Measurements from ENCODE around the gene FAM25A.
"Not testable (repeated sequence)": the region's sequence is repeated elsewhere in the genome, so short reads cannot be mapped to it uniquely, and the experiment has no call there.

FAM25A gene

DNA sequence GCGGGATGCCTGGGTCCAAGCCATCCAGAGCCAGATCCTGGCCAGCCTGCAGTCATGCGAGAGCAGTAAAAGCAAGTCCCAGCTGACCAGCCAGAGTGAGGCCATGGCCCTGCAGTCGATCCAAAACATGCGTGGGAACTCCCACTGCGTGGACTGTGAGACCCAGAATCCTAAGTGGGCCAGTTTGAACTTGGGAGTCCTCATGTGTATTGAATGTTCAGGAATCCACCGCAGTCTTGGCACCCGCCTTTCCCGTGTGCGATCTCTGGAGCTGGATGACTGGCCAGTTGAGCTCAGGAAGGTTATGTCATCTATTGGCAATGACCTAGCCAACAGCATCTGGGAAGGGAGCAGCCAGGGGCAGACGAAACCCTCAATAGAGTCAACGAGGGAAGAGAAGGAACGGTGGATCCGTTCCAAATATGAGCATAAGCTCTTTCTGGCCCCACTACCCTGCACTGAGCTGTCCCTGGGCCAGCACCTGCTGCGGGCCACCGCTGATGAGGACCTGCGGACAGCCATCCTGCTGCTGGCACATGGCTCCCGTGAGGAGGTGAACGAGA is 10.9 kb upstream of the FAM25A start:
- DNase-seq (ENCODE audit: low read depth in 2 of 2): not testable (repeated sequence)

- not testable (repeated sequence) for DNase-seq (ENCODE audit: low read depth in 2 of 2)
Observed at GRCh38 chr10:87013528-87013927, 6.6 kb upstream of the FAM25A start.

- not testable (repeated sequence) for DNase-seq (ENCODE audit: low read depth in 2 of 2)
Observed at GRCh38 chr10:87014986-87015716, 4.9 kb upstream of the FAM25A start.

GRCh38 chr10:87018127-87018526 is 2.0 kb upstream of the FAM25A start:
- not testable (repeated sequence) for DNase-seq (ENCODE audit: low read depth in 2 of 2)

- not testable (repeated sequence) for DNase-seq (ENCODE audit: low read depth in 2 of 2)
Observed at GRCh38 chr10:87019066-87019465, 1.0 kb upstream of the FAM25A start.

DNA sequence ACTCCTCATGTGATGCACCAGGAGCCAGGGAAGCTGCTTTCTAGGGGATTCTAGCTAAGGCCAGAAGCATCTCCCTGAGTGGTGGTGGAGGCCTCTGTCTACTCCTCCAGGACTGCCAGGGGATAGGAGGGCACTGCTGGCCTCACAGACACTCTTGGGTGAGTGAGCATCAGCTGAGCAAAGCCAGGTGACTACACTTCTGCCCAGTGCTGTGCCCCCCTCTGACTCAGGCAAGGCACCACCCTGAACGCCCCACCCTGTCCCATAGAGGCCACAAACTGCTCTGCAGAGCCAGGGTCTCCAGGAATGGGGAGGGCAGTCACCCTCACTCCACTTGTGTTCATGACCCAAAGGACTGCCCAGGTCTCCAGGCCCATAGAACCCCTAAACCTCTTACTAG is 590 bp upstream of the FAM25A start:
- DNase-seq (ENCODE audit: low read depth in 2 of 2): not testable (repeated sequence)

- not testable (repeated sequence) for DNase-seq (ENCODE audit: low read depth in 2 of 2)
Observed at GRCh38 chr10:87025285-87025958, 5.3 kb downstream of the FAM25A start.

DNA sequence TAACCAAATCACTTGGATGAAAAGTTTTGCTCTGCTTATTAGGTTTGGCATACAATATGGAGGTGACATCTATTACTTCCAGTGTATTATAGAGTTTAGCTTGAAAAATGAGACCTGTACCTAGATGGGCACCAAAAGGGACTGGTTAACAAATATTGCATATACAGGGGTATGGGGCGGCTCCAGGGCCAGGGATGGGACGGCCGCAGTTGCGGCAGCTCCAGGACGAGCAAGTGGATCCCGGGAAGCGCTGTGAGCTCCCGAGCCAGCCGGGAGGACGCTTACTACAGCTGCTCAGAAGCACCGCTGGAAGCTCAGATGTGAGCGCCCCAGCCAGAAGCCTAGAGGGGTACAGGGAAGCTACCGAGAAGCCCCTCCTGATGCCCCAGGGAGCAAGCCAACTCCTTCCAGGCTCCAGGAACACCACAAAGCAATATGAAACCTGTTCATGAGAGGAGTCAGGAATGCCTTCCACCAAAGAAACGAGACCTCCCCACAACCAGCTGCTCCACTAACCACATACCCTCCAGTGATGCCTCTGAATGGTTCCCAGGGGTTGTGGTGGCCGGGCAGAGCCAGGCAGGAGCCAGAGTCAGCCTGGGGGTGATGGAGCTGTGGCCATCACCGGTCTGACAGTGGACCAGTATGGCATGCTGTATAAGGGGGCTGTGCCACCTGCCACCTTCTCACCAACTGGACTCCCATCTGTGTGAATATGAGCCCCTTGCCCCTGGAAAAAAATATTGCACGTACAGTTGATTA is 6.8 kb downstream of the FAM25A start:
- DNase-seq (ENCODE audit: low read depth in 2 of 2): not testable (repeated sequence)

DNA sequence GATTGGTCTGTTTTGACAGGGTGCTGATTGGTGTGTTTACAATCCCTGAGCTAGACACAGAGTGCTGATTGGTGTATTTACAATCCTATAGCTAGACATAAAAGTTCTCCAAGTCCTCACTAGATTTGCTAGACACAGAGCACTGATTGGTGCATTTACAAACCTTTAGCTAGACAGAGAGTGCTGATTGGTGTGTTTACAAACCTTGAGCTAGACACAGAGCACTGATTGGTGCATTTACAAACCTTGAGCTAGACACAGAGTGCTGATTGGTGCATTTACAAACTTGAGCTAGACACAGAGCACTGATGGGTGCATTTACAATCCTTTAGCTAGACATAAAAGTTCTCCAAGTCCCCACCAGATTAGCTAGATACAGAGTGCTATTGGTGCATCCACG is 10.3 kb downstream of the FAM25A start:
- not testable (repeated sequence) for DNase-seq (ENCODE audit: low read depth in 2 of 2)

DNA sequence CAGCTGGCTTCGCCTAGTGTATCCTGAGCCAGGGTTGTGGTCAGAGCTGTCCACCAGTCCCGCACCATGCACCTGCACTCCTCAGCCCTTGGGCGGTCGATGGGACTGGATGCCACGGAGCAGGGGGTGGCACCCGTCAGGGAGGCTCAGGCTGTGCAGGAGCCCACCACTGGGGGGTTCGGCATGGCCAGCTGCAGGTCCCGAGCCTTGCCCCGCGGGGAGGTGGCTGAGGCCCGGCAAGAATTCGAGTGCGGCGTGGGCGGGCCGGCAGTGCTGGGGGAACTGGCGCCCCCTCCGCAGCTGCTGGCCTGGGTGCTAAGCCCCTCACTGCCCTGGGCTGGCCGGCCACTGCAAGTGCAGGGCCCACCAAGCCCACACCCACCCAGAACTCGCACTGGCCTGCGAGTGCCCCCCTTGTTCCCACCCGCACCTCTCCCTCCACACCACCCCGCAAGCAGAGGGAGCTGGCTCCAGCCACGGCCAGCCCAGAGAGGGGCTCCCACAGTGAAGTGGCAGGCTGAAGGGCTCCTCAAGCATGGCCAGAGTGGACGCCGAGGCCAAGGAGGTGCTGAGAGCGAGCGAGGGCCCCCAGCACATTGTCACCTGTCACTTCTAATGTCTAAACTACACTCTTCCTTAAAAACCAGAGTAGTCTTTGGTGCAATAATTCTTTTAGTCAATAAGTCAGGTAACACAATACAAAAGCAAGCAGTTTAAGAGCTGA is 11.0 kb downstream of the FAM25A start:
- no peak for DNase-seq (ENCODE audit: low read depth in 2 of 2)

DNA sequence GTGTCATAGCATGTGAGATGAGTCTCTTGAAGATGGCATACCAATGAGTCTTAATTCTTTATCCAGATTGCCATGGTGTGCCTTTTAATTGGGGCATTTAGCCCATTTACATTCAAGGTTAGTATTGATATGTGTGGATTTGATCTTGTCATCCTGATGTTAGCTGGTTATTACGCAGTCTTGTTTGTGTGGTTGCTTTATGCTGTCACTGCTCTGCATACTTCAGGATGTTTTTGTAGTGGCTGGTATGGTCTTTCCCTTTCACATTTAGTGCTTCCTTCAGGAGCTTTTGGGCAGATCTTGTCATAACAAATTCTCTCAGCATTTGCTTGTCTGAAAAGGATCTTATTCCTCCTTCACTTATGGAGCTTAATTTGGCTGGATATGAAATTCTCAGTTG is 16.5 kb downstream of the FAM25A start:
- no peak for DNase-seq (ENCODE audit: low read depth in 2 of 2)

DNA sequence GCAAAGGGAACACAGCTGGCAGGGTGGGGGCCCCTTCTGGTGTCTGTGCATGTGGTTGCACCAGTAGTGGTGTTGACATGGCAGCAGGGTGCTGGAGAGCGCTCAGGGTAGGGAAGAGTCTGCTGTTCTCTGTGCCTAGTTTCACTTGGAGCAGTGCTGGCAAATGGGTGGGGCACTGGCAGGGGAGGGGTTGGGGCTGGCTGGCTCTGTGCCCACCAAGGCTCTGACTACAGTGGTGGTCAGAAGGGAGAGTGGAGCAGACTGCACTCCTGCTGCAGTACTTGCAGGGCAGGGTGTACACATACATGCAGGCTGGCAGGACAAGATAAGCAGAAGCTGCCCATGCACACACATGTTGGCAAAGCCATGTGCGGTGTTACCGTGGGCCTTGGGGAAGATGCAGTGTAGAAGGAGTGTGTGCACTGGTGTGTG is 18.2 kb downstream of the FAM25A start:
- no peak for DNase-seq (ENCODE audit: low read depth in 2 of 2)

GRCh38 chr10:87038786-87039185 is 18.7 kb downstream of the FAM25A start:
- no peak for DNase-seq (ENCODE audit: low read depth in 2 of 2)

GRCh38 chr10:87043579-87043978 is 23.5 kb downstream of the FAM25A start:
- DNase-seq (ENCODE audit: low read depth in 2 of 2): not testable (repeated sequence)

DNA sequence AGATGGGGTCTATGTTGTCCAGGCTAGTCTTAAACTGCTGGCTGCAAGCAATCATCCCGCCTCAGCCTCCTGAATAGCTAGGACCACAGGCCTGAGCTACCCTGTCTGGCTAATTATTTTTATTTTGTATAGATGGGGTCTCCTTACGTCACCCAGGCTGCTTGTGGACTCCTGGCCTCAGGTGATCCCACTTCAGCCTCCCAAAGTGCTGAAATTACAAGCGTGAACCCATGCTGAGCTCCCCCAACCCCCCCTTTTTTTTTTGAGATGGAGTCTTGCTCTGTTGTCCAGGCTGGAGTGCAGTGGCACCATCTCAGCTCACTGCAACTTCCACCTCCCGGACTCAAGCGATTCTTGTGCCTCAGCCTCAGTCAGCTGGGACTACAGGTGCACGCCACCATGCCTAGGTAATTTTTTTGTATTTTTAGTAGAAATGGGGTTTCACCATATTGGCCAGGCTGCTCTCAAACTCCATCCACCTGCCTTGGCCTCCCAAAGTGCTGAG is 25.4 kb downstream of the FAM25A start:
- no peak for DNase-seq (ENCODE audit: low read depth in 2 of 2)

DNA sequence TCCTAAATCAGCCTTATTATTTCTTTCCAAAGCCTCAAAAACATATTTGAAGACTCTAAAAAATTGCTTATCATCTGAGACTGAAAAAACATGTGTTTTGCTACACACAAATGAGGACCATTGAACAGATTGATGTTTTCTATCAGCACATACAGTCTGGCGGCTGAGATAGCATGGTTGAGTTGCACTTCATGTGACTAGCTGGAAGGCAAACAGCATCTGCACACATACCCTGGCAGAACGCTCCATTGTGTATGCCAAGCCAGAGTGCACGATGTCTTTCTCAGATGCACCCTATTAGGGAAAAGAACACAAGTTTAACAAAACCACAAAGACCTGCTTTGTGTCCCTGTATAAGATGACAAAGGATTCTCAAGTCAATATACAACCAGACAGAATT is 33.0 kb downstream of the FAM25A start:
- DNase-seq (ENCODE audit: low read depth in 2 of 2): no peak

GRCh38 chr10:87053577-87054181 is 33.6 kb downstream of the FAM25A start:
- DNase-seq (ENCODE audit: low read depth in 2 of 2): no peak

DNA sequence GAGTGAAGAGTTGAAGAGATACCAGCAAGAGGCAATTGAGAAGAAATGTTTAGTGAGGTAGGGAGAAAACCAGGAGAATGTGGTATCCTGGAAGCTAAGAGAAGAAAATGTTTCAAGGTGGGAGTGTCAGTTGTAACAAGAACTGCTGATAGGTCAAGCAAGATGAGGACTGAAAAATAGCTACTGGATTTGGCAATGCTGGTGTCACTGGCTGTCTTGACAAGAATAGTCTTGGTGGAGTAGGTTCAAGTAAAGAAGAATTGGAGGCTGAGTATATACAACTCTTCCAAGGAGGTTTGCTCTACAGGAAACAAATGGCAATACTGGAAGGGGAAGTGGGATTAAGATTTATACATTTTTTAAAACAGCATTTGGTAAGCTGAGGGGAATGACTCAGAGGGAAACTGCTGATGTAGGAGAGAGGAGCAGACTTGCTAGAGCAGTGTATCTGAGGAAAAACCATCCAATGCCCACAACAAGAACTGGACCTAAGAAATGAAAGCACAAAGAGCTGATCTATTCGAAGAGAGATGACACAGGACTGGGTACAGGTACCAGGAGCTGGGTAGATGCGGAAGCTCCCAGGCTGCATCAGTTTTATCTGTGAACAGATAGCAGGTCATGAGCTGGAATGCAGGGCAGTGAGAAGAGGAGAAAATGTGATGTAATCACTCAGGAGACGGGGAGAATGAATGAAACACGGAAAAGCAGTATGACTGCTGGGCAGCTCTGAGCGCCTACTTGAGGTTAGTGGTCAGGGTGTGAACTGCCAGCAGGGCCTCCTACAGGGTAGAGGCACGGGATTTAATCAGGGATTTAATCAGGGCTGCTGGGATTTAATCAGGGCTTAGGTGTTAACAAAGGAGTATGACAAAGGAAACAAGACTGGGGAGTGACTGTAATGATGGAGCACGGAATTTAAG is 34.5 kb downstream of the FAM25A start:
- no peak for DNase-seq (ENCODE audit: low read depth in 2 of 2)

DNA sequence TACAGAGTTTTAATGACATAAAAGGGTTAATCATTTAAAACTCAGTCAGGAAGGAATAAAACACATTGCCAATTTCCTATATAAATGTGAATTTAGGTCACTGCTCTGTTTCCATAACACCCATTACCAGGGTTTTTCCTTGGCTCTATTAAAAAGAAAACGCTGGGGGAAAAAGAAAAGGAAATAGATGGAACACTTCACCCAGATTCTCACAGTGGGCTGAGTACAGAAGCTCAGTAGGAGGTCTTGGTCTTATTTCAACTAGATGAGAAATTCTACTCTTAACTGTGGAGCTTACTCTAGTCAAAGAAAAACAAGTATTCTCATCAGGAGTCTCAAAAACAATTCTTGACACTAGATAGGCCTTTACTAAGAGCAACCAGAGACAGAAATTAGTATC is 38.1 kb downstream of the FAM25A start:
- DNase-seq (ENCODE audit: low read depth in 2 of 2): no peak

- no peak for DNase-seq (ENCODE audit: low read depth in 2 of 2)
Observed at GRCh38 chr10:87059401-87059800, 39.3 kb downstream of the FAM25A start.
